ENCODE measurements around the gene EXOC6. TPM values are rescaled to one million over a fixed set of nuclear protein-coding genes. Genes with fewer than 3 reads are reported as not detected.

Gene EXOC6
- total RNA-seq, 4 donors from 2014 or later = 9.7 to 760 (median 13.7) TPM

DNA sequence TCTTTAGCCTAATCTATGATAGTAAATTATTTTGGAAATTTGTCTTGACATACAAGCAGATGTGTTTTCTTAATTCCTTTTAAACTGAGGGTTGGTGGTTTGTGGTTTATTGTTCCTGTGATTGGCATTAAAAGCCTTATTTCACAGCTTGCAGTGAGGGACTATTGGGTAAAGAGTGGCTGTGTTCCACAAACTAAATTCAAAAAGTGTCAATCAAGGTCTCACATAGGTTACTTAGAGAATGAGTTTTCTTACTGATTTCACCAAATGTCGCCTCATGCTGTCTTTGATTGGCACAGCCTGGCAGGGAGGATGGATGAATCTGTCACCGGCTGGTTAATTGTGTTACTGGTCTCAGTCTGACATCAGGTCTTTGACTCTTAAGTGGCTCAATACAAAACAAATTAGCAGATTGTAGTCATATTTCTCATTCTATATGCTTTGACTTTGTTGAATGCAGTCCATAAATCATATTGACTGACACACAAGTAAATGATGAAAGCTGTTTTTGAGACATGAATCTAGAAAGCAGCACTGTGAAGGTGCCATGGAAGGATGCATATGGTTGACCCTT, 145.5 kb downstream of the EXOC6 start:
- no peak for TF ChIP-seq CTCF (IDR thresholded peaks at IDR 0.05; ENCODE audit: low read depth)

DNA sequence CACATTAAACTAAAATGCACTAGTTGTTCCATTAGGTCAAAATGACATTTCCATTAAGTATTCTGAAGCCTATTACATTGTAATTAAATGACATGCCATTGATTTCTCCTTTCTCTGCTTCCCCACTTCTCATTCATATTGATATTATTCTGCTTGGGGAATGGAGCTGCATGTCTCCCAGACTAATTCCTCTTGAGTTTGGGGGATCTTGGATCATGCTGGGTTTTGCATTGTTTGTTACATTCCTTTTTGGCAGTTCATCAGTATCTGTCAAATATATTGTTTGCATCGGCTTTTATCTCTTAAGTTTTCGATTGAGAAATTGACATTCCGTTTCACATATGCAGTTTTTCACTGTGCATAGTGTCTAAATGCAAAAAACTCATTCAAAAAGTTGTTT, 147.2 kb downstream of the EXOC6 start:
- no peak for TF ChIP-seq CTCF (IDR thresholded peaks at IDR 0.05; ENCODE audit: low read depth)

- no peak for TF ChIP-seq CTCF (IDR thresholded peaks at IDR 0.05; ENCODE audit: low read depth)
Observed at GRCh38 chr10:92997620-92998019, 149.3 kb downstream of the EXOC6 start.

DNA sequence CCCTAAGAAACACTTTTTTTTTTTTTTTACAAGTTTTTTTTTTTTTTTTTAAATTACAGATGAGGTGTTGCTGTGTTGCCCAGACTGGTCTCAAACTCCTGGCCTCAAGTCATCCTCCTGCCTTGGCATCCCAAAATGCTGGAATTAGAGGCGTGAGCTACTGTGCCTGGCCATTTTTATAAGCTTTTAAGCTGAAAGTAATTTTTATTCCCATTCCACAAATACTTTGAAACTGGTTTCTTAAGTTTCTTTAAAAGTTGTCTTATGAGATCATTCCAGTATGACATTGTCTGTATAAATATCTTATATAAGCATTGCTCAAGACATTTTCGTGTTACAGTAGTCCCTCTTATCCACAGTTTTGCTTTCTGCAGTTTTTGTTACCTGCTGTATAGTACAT, 150.9 kb downstream of the EXOC6 start:
- no peak for TF ChIP-seq CTCF (IDR thresholded peaks at IDR 0.05; ENCODE audit: low read depth)

DNA sequence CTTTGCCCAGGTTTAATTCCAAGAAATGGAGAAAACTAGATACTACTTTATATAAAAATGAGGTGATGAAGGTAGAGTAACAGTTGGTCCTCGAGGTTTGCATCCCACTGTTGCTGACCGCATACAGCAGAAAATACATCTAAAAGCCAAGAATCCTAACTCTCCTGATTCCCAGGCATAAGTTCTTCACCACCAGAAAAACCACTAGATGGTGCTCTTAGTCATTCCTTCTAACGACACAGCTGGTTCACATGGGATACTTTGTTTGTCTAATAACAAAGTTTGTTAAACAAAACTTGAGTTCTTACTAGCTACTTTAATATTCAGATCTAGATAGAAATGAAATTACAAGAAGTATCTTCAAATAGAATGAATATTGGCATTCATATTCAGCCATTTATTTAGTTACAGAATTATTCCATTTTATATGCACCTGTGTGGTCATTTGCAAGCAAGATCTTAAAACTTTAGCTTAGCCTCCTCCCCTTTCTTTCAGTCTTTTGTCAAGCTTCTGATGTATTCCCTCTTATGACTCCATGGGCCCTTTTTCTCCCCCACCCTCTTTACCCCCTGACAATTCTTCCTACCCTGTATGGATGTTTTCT, 158.2 kb downstream of the EXOC6 start:
- TF ChIP-seq CTCF (IDR thresholded peaks at IDR 0.05; ENCODE audit: low read depth) = no peak

DNA sequence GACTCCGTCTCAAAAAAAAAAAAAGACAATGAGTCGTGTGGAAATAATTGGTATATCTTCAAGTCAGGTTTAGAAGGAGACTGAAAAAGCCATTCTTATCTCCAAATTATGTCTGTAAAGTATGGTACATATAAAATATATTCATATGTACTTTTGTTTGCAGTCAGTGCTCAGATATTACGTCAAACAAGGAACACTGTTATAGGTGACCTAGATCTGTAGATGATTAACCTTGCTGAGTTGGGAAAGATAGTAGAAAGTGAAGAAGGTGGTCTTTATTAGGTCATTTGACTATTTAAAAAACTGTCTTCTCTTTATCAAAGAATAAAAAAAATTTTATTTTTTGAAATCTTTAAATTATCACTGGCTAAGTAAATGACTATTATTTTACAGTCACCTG, 167.4 kb downstream of the EXOC6 start:
- no peak for TF ChIP-seq CTCF (IDR thresholded peaks at IDR 0.05; ENCODE audit: low read depth)

- no peak for TF ChIP-seq CTCF (IDR thresholded peaks at IDR 0.05; ENCODE audit: low read depth)
Observed at GRCh38 chr10:93023013-93023650, 174.8 kb downstream of the EXOC6 start.
